ELF-1 (cell line): ENCODE measurements around the gene DNAH6.
"Not testable (repeated sequence)": the region's sequence is repeated elsewhere in the genome, so short reads cannot be mapped to it uniquely, and the experiment has no call there.

Source experiments
- DNase-seq: peaks from one replicate; pipeline ENCODE4 v3.0.0-alpha.2; 2016; ENCODE audit warnings: low read depth, low spot score

Gene DNAH6

DNA sequence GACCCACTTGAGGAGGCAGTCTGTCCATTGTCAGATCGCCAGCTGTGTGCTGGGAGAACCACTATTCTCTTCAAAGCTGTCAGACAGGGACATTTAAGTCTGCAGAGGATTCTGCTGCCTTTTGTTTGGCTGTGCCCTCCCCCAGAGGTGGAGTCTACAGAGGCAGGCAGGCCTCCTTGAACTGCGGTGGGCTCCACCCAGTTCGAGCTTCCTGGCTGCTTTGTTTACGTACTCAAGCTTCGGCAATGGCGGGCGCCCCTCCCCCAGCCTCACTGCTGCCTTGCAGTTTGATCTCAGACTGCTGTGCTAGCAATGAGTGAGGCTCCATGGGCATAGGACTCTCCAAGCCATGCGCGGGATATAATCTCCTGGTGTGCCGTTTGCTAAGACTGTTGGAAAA, 5.3 kb upstream of the DNAH6 start:
- not testable (repeated sequence) for DNase-seq

DNA sequence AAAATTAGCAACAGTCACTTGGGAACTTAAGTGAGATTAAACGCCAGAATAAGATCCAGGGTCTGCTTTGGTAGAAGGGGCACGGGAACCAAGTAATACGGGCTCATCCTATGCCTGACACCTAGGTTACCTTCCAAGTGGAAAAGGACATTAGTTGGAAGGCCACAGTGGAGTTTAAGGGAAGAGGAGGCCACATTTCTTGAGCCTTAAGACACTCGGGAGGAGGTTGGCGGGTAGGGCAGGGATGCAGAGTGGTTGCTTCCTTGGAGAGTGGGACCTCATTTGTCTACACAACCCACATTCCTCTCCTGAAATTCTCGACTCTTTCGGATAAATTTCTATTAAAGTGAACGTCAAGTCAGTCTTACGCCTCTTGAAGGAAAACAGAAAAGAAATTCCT, 510 bp upstream of the DNAH6 start:
- no peak for DNase-seq

DNA sequence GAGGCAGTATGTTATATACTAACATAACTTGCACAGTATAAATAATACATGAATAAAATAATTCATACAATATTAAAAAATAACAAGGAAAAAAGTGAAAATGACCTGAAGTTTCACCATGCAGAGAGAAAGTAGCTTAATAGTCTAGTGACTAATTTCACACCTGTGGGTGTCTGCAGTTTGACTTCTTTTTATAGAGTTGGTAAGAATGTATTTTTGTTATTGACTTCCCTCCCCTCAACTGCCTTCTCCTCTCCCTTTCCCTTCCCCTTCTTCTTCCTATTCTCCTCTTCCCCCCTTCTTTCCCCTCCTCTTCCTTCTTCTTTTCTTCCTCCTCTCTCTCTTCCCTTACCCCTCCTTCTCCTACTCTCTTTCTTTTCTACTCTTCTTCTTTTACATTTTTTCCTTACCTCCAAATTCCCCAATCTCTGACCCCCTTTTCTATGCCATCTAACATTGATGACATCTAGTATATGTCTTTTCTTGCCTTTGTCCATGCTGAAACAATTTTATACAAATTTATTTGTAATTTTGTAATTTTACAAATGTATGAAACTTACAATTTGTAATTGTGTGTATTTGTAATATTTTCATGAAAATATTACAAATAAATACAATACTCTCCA, 3.1 kb downstream of the DNAH6 start:
- no peak for DNase-seq

DNA sequence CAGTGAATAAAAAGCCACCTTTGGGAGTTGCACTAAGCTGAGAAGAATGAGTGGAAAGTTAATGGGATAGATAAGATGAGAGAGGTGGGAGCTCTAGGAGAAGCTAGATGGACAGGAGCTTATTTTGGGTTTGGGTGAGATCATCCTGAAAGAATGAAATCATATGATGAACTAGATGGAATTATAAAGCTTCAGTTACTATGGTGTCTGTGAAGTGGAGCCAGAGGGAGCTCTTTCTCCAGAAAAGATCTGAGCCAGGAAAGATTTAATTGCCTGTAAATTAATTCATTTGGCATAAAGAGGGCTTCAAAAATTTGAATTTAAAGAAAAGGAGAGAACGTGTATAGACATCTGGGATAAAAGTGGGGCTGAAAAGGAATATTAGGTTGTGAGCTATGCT, 10.3 kb downstream of the DNAH6 start:
- DNase-seq = no peak

DNA sequence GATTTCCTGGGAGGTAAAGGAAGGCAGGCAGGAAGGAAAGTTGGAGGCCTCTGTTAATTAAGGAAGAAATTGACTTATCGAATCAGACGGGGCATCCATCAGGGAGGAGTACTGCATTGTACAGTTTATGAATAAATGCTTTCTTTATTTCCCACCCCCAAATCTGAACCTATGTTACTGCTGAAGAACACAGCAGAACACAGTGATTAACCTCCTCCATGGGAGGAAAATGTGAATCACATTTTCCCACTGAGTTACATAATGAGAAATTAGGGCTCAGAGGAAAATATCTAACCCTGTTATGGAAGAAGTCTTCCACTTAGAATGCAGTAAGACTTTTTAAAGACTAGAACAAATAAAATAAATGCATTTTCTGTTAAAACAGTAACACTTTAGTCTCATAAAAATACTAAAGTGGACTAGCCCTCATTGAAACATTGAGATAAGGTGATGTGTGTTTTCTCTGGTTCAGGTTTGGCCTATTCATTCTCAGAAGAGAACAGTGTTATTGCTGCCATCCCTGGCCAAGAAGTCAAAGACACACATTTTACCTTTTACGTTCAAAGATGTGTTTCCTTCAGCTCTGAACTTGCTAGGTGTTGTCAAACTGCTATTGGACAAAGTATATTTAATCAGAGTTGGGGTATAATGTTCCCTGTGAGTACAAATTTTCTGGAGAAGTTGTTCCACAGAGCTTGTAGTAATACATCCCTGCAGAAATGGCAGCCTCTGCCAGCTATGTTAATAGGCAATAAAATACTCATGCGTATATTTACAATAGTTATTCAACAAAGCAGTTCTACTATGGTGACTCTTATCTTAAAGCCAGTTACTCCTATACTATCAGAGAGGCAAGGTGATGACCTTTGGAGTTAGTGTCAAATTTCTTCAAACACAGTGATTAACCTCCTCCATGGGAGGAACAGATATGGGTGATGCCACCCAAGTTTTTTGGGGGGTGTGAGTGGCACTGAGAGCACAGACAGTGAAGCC, 11.1 kb downstream of the DNAH6 start:
- no peak for DNase-seq

DNA sequence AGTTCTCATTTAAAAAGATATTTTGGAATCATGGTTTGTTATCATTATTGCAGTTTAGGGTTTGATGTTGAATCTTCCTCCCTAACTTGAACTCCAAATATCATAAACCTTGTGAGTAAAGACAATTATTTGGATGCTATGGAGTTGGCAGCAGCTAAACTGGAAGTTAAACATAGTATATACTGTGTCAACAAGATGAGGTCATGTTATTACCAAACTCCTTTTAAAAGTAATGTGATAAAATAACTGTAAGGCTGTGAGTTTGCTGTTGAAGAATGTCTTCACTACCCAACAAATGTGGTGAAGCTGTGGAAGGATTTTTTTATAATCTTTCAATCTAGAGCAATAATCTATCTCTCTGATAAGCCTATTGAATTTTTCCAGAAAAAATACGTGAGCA, 16.0 kb downstream of the DNAH6 start:
- DNase-seq = no peak

DNA sequence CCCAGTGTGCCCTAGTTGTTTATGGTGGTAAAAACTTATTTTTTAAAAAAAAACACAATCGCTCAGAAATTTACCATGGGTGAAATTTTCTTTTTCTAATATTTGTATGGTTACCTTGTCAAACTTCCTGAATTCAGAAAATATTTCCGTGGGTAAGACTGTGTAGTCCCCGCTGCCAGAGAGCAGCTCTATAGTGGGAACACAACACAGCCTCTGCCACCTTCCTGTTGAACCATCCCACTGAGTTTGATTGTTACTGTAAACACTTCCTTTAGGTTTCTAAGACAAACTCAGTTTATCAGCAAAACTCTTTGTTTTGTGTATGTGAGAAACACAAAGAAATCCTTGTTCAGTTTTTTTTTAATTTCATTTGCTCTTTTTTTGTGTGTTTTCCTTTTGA, 17.9 kb downstream of the DNAH6 start:
- no peak for DNase-seq

DNA sequence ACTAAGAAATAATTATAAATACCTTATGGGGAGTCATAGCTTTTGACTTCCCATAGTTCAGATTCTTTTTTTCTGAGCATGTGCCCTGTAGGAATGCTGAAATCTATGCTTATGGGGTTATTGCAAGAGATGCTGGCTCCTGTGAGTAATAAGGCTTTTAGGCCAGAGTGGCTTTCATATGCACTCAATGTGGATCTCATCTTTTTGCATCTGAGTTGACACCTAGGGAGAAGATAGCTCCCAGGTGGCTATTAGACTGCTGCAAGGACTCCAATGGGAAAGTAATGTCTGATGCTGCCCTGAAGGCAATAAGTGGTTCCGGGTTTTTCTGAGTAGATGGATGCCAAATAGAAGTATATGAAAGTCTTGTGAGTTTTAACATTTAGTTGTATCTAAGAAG, 21.0 kb downstream of the DNAH6 start:
- no peak for DNase-seq

DNA sequence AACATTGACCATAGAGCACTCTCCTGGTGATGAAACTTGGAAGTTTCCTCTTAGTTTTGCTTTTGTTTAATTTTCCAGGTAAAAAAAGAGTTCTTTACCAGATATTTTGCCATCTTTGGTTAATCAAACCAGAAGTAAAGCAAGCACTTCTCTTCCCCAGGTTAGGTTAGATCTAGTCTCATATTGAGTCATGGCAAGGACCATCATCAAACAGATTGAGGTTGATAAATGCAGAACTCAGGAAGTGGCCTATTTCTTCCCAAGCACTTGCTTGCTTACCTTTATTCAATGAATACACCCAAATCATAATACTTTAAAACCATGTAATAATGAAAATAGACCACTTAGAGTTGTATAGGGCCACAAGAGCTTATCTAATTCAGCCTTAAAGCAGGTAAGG, 23.4 kb downstream of the DNAH6 start:
- no peak for DNase-seq

DNA sequence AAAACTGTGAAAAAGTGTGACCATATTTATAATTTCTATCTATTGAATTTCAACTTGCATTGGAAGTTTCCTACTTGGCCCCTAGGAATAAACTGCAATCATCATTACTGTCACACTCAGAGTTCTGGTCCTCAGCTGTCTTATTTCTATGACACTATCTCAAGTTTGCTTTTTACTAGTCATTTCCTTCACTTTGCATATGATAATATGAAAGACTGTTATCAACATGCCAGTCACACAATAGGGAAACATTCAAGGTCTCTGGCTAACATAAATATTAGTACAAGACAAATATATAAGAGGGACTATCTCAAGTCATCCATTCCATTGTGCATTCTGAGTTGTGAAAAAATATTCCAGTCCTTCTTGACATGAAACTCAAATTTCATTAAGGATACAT, 28.7 kb downstream of the DNAH6 start:
- no peak for DNase-seq

DNA sequence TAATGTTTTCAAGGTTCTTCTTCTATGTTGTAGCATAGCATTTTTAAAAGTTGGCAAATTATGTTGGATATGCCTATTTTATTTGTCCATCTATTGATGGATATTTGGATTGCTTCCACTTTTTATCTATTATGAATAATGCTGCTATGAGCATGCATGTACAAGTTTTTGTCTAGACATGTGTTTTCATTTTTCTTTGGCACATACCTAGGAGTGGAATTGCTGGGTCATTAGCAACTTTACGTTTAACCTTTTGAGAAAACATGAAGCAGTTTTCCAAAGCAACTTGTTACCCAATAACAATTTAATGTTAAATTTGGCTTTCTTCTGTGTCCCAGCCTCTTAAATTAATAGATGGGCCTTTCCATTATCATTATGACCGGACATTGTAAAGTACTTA, 30.3 kb downstream of the DNAH6 start:
- no peak for DNase-seq

DNA sequence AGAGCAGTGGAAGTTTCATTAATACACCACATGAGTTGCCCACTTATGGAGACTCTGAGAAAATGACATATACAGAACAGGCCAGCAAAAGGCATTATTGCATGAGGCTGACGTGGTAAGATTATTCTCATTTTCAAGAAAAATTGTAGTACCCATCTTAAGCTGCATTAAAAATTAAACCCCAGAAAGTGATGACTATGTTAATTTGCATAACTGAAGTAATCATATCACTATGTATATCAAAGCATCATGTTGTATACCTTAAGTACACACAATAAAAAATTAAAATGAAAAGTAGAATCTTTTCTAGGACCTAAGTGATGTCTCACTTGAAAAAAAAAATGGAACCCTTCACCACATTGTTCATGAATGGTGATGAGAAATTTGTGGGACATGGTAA, 32.0 kb downstream of the DNAH6 start:
- no peak for DNase-seq

DNA sequence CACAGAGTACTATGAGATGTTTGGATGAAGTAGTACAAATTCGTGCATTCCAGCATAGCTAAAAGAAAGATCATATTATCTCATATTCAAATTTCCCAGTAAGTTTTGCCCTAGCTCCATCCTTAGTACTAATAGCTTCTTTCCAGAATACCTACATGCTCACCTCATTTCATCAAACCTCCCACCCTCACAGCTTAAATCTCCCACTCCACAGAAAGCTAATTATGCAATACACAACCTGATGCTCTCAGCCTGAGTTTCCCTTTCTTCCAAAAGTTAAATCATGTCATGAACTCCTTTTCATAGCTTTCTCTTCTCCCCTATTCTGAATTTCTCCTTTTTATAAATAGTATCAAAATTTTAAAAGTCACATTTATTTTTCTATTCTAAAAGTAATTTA, 34.6 kb downstream of the DNAH6 start:
- DNase-seq = no peak

DNA sequence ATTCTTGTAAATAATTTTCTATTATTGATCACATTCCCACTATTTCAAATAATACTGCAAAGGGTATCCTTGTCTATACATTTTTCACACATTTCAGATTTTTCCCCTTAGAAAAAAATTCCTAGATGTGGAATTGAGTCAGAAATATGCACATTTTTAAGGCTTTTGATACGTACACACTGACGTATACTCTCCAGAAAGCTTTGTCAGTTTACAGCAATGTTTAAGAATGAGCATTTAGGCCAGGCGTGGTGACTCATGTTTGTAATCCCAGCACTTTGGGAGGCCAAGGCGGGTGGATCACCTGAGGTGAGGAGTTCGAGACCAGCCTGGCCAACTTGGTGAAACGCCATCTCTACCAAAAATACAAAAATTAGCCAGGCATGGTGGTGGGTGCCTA, 35.2 kb downstream of the DNAH6 start:
- DNase-seq = not testable (repeated sequence)

DNA sequence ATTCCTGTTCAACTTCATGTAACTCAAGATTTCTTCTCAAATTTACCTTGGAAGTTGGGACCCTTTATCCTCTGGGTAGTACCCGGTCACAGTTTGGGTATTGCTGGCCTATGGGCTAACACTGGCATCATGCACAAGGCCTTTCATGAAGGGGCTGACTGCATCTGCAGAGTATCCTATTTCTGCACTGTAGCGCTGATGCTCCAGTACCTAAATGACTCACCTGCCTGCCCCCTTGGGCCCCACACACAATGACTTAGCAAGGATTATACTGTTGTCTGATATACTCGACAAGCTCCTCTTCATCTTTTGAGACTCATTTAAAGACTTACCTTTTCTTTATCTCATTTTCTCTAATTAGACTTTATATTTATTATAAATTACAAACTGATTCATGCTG, 39.9 kb downstream of the DNAH6 start:
- no peak for DNase-seq

DNA sequence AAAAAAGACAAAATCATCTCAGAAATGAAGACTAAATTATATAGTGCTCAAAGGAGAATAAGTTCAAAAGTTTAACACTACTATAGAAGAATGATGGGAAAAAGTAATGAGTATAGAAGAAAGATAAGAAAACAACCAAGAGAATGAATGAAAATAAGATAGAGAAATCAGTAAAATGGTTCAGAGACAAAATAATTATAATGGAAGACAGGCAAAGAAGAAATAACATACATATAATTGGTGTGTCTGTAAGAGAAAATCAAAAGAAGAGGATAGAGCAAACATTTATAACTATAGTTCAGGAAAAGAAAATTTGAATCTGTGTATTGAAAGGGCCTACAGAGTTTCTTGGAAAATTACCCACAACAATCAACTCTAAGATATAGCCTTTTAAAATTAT, 43.5 kb downstream of the DNAH6 start:
- DNase-seq = no peak

DNA sequence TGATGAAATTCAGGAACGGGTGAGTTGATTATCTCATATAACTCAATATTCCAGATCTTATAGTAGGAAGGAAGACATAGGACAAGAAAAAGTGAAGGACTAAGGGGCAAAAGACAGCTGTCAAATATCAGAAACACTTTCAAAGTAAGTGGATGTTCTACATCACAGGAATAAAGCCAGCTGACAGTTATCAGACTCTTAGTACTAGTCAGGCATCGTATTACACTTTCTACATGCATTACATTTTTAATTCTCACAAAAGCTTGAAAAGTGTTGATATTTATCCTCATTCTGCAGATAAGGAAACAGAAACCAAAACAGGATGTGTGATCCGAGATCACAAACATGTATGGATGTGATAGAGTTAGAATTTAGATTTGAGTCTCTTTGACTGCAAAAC, 63.4 kb downstream of the DNAH6 start:
- DNase-seq = no peak

DNA sequence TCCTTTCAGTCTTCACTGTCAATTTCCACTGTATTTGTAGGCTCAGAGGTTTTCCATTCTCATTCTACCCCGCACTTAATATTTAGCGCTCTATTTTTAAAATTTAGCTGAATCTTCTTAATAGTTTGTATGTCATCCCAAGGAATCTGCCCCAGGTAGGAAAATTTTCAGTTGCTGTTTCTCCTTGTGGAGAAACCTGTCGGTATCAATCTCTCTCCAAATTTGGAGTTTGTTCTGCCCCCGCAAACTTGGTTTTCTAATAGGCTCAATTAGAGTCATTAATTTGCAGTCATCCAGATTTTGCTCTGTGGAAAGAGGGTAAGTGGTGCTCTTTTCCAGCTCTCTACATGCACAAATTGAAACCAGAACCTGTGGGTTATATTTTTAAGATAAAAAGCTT, 87.6 kb downstream of the DNAH6 start:
- no peak for DNase-seq

DNA sequence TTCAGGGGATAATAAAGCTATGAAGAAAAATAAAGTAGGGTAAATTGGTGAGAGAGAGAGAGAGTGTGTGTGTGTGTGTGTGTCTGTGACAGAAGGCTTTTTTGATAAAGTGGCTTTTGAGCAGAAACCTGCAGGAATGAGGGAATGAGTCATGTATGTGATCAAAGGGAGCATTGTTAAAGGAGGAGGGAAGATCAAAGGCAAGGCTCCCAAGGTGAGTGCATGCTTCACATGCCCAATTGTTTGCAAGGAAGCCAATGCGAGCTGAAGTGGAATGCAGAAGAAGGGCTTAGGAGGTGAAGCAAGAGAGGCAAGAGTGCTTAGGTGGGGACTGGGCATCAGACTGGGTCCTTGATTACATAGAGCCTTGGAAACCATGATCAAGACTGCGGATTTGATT, 96.8 kb downstream of the DNAH6 start:
- DNase-seq = peak; percentile 6

DNA sequence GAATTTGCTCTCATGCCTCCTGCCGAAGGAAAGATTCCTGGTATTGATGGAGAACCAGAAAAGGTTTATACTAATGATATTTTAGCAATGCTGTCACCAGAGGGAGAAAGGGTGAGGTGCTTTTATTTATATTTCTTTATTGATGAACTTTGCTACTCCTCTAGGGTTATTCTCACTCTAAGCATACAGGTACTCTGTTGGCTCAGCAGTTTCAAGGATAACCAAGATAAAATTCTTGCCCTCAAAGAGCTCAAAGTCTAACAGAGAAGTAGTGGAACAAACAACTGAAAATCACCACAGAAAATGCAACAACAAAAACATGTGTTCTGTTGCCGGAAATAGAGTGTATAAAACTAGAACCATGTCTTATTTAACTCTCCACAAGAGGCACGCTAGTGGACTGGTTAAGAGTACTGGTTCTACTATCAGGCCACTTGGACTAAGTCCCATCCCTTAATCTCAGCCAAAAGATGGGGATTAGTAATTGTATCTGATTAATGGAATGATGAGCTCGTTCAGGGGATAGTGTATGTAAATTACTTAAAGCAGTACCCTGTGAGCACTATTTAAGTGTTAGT, 103.6 kb downstream of the DNAH6 start:
- DNase-seq = no peak

DNA sequence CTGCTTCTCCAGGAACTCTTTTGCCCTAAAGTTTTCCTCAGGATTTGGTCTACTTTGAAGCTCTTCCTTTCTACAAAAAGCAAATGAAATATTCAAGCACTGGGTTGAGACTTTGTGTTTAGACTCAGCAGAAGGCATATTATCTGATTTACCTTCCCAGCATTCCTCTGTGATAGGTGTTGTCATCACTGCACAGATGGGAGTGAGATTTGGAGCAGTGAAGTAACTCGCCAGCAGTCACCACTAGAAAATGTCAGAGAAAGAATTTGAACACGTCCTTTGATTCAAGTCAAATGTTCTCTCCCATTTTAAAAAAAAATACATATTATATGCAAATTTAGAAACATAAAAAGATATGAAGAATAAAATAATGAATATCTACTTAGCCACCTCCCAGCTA, 112.2 kb downstream of the DNAH6 start:
- no peak for DNase-seq

DNA sequence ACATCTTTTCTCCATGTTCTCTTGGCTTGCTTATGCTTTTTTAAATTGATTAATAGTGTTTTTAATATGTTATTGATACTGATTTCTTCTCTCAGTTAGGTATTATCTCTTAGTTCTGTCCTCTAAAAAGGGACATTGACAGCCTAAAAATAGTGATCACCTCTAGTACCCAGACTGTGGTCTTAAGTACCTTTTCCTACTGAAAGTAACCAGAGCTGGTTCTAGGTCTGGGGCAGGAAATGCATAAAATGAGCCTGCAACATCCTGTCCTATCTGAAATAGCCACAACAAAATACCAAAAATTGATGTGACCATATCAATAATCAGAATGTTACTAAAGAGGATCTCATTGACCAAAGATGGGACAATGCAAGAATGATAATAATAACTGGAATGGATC, 113.3 kb downstream of the DNAH6 start:
- DNase-seq = no peak

DNA sequence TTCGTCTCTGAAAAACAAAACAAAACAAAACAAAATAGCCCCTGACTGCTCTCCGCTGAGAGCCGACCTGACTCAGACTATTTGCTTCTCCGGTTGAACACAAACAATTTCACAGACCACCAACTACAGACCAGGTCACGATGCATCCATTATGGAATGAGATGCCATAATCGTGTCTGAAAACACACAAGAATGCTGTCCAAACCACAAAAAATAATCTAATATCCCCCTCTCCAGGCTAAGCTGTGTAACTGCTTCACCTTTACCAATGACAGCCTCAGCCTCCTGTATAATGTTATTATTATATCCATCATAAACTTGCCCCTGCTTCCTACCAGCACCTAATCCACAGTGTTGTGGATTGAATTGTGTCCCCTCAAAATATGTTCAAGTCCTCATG, 114.7 kb downstream of the DNAH6 start:
- no peak for DNase-seq
